HepG2 (cell line): ENCODE measurements around the gene CLASP1. TPM values are rescaled to one million over a fixed set of nuclear protein-coding genes. Genes with fewer than 3 reads are reported as not detected.

Experiments
- ATF1 ChIP-seq: IDR thresholded peaks from 2 replicates; pipeline ENCODE4 v1.6.1; 2016; ENCODE audit warnings: mild to moderate bottlenecking, control low read depth
- ATF3 ChIP-seq: sonication (generic); formaldehyde crosslinking; IDR thresholded peaks from 2 replicates; pipeline ENCODE4 v1.4.0; 2020; ENCODE audit warnings: missing genetic modification reagents
- CBX5 ChIP-seq: sonication (generic); formaldehyde crosslinking; IDR thresholded peaks from 2 replicates; pipeline ENCODE4 v1.4.0; 2020; ENCODE audit warnings: missing genetic modification reagents, borderline replicate concordance
- CHD2 ChIP-seq: IDR thresholded peaks from 2 replicates; pipeline ENCODE4 v1.6.1; 2011; ENCODE audit warnings: low read depth, low read length, improper control_type of control experiment
- DR1 ChIP-seq: sonication (generic); formaldehyde crosslinking; IDR thresholded peaks from 2 replicates; pipeline ENCODE4 v1.8.0; 2021; ENCODE audit warnings: mild to moderate bottlenecking, missing genetic modification reagents, inconsistent platforms
- E2F1 ChIP-seq: sonication (generic); formaldehyde crosslinking; IDR thresholded peaks from 2 replicates; pipeline ENCODE4 v1.5.0; 2020; ENCODE audit warnings: missing genetic modification reagents
- EEA1 ChIP-seq: sonication (generic); formaldehyde crosslinking; IDR thresholded peaks from 2 replicates; pipeline ENCODE4 v1.5.1; 2020; ENCODE audit warnings: mild to moderate bottlenecking, missing genetic modification reagents, borderline replicate concordance
- FOXP1 ChIP-seq, 2 experiments: fragments of 450-650 bp in 1 of 2; IDR thresholded peaks; 2 replicates each; pipeline ENCODE4 v1.6.1; 2017 to 2018; ENCODE audit warnings: antibody characterized with exemption in 1 of 2
- GMEB1 ChIP-seq: sonication (generic); formaldehyde crosslinking; IDR thresholded peaks from 2 replicates; pipeline ENCODE4 v1.5.1; 2020; ENCODE audit warnings: missing genetic modification reagents, mild to moderate bottlenecking, borderline replicate concordance
- JUN ChIP-seq: sonication (generic); formaldehyde crosslinking; IDR thresholded peaks from 2 replicates; pipeline ENCODE4 v1.4.0; 2020; ENCODE audit warnings: mild to moderate bottlenecking, missing genetic modification reagents
- NR1H2 ChIP-seq: sonication (generic); formaldehyde crosslinking; IDR thresholded peaks from 2 replicates; pipeline ENCODE4 v1.8.1; 2022; ENCODE audit warnings: low read depth, missing genetic modification reagents, borderline replicate concordance
- RARG ChIP-seq: sonication (generic); formaldehyde crosslinking; IDR thresholded peaks from 2 replicates; pipeline ENCODE4 v1.4.0; 2020; ENCODE audit warnings: low read depth, mild to moderate bottlenecking, missing genetic modification reagents
- RBM22 ChIP-seq: fragments of 200-400 bp; formaldehyde crosslinking; optimal IDR thresholded peaks from 2 replicates; pipeline ENCODE3; 2017; ENCODE audit warnings: mild to moderate bottlenecking, low read length, moderate library complexity
- RCOR2 ChIP-seq: IDR thresholded peaks from 2 replicates; pipeline ENCODE4 v1.6.1; 2016; ENCODE audit warnings: missing biosample characterization, missing genetic modification reagents
- RFX3 ChIP-seq: IDR thresholded peaks from 2 replicates; pipeline ENCODE4 v1.6.1; 2016; ENCODE audit warnings: missing biosample characterization, missing genetic modification reagents
- STAT6 ChIP-seq: sonication (generic); formaldehyde crosslinking; IDR thresholded peaks from 2 replicates; pipeline ENCODE4 v1.4.0; 2020; ENCODE audit warnings: missing genetic modification reagents, mild to moderate bottlenecking, borderline replicate concordance
- ZBED4 ChIP-seq: sonication (generic); formaldehyde crosslinking; IDR thresholded peaks from 2 replicates; pipeline ENCODE4 v1.4.0; 2020; ENCODE audit warnings: missing genetic modification reagents, borderline replicate concordance
- ZNF232 ChIP-seq: sonication (generic); formaldehyde crosslinking; IDR thresholded peaks from 2 replicates; pipeline ENCODE4 v1.4.0; 2020; ENCODE audit warnings: missing genetic modification reagents, borderline replicate concordance
- ZNF792 ChIP-seq: IDR thresholded peaks from 2 replicates; pipeline ENCODE4 v1.6.1; 2016
- polyA plus RNA-seq, 8 experiments: library from polyadenylated mRNA; depleted of rRNA in 3 of 8; stranded (reverse) in 7 of 8; unstranded in 1 of 8; fragments of >200 nt; fragmentation: Illumina TruSeq in 4 of 8; extraction: Trizol in 4 of 8; gene quantifications; 2 replicates each; pipeline versions ENCODE4 v1.2.1 to v1.2.3, GENCODE V29; 2011 to 2016; ENCODE audit warnings: low read depth in 4 of 8, missing spikeins in 1 of 8, mixed read lengths in 1 of 8; ENCODE audit not compliant: insufficient read depth in 1 of 8
- total RNA-seq, 5 experiments: library from RNA; depleted of rRNA; stranded (reverse); fragments of >200 nt; fragmentation: Illumina TruSeq; extraction: Trizol; gene quantifications; 2 replicates each; pipeline ENCODE4 v1.2.3, GENCODE V29; 2016; ENCODE audit warnings: low read depth in 1 of 5

CLASP1 gene
- total and polyA plus RNA-seq, 2 of the 13 experiments (the other 11 are each of a cell fraction or from before 2014, with no cell fraction given) = 11.7 to 47.9 TPM

GRCh38 chr2:121334581-121335293 lies 314.5 kb downstream of the CLASP1 start (continued):
- TF ChIP-seq DR1 (CRISPR knock-in tag) = no peak; the same call in 1 of the 2 replicates
- TF ChIP-seq ZNF232 (CRISPR knock-in tag) = no peak
- TF ChIP-seq ATF1 = no peak
- TF ChIP-seq ATF3 (CRISPR knock-in tag) = no peak
- no peak for TF ChIP-seq RFX3 (CRISPR knock-in tag)
- TF ChIP-seq STAT6 (CRISPR knock-in tag) = no peak
- no peak for TF ChIP-seq RCOR2
- no peak for TF ChIP-seq GMEB1
- TF ChIP-seq FOXP1 (IDR thresholded peaks at IDR 0.05) = no peak
- TF ChIP-seq FOXP1 (CRISPR knock-in tag; IDR thresholded peaks at IDR 0.05) = no peak
- TF ChIP-seq JUN (CRISPR knock-in tag) = no peak
- no peak for TF ChIP-seq RBM22
- TF ChIP-seq CHD2 = no peak
- no peak for TF ChIP-seq E2F1 (CRISPR knock-in tag)
- no peak for TF ChIP-seq RARG (CRISPR knock-in tag)
- peak; percentile 64; the same call in 1 of the 2 replicates for TF ChIP-seq EEA1
- TF ChIP-seq CBX5 = no peak
- no peak for TF ChIP-seq ZNF792
- TF ChIP-seq ZBED4 (CRISPR knock-in tag) = no peak
- TF ChIP-seq NR1H2 = no peak
